ENCODE measurements around the gene DYNLT4. TPM values are rescaled to one million over a fixed set of nuclear protein-coding genes. Genes with fewer than 3 reads are reported as not detected.

Gene DYNLT4
- total and polyA plus RNA-seq, 2 of the 8 experiments (the other 6 are each of a cell fraction or from before 2014, with no cell fraction given) = 0.29 TPM; not detected in 1

GRCh38 chr1:44817307-44817706 lies 10.2 kb upstream of the DYNLT4 start (continued):
- no peak for TF ChIP-seq CHD7 (IDR thresholded peaks at IDR 0.05; ENCODE audit: insufficient replicate concordance, low read length)
- no peak for TF ChIP-seq GABPA (IDR thresholded peaks at IDR 0.05; ENCODE audit: borderline replicate concordance, insufficient read depth, low read length)
- TF ChIP-seq SAP30 (IDR thresholded peaks at IDR 0.05; ENCODE audit: insufficient read depth, insufficient replicate concordance, low read length) = no peak
- no peak for TF ChIP-seq CTCF (IDR thresholded peaks at IDR 0.05; ENCODE audit: control extremely low read depth in 1 of 3, insufficient read depth in 1 of 3, low read depth in 1 of 3, low read length in 3 of 3)
